Measurements from ENCODE around the gene MYO5B.
A peak's percentile ranks its signal among the peaks of the same experiment; 100 is the strongest.

The MYO5B gene

GRCh38 chr18:49878567-49879270 lies 316.2 kb downstream of the MYO5B start:
- DNase-seq (ENCODE audit: low spot score) = no peak

GRCh38 chr18:49878015-49878414 lies 316.9 kb downstream of the MYO5B start:
- DNase-seq (ENCODE audit: low spot score) = no peak

DNA sequence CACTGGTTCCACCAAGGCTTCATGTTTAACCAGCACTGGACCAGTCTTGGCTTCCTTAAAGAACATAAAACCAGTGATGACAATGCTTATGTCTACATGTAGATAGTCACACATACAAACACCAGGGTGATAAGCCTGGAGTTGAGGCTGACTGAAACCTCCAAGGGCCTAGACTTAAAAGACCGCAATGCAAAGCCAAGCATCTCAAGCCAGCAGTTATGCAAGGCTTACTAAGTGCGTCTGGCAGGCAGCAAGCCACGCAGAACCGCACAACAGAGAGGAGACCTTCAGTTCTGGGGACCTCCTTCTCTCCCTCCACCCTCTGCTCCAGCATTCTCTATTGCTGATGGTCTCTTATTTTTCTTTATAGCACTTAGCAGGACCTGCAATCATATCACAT lies 318.4 kb downstream of the MYO5B start:
- no peak for DNase-seq (ENCODE audit: low spot score)

- no peak for DNase-seq (ENCODE audit: low spot score)
Measured at GRCh38 chr18:49875783-49876182, 319.2 kb downstream of the MYO5B start.

GRCh38 chr18:49875155-49875554 lies 319.8 kb downstream of the MYO5B start:
- DNase-seq (ENCODE audit: low spot score) = no peak

GRCh38 chr18:49874238-49874637 lies 320.7 kb downstream of the MYO5B start:
- no peak for DNase-seq (ENCODE audit: low spot score)

DNA sequence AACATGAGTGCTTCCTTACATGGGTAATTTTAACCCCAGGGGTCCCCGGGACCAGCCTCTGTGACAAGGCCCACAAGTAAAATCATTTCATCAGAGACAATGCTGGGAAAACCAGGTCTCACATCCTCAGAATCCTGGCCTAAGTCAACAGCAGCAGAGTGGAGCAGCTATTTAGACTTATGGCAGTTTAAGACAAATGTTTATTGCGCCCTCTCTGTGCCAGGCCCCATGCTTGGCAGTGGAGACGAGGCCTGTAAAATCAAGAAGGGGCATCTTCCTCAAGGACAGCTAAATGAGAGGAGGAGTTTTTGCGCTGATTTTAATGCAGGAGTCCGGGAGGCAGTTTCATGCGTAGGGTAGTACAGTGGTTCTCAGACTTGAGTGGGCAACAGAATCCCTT lies 325.6 kb downstream of the MYO5B start:
- DNase-seq (ENCODE audit: low spot score) = no peak

GRCh38 chr18:49866680-49867079 lies 328.3 kb downstream of the MYO5B start:
- DNase-seq (ENCODE audit: low spot score) = no peak

- no peak for DNase-seq (ENCODE audit: low spot score)
Measured at GRCh38 chr18:49865401-49865800, 329.5 kb downstream of the MYO5B start.

DNA sequence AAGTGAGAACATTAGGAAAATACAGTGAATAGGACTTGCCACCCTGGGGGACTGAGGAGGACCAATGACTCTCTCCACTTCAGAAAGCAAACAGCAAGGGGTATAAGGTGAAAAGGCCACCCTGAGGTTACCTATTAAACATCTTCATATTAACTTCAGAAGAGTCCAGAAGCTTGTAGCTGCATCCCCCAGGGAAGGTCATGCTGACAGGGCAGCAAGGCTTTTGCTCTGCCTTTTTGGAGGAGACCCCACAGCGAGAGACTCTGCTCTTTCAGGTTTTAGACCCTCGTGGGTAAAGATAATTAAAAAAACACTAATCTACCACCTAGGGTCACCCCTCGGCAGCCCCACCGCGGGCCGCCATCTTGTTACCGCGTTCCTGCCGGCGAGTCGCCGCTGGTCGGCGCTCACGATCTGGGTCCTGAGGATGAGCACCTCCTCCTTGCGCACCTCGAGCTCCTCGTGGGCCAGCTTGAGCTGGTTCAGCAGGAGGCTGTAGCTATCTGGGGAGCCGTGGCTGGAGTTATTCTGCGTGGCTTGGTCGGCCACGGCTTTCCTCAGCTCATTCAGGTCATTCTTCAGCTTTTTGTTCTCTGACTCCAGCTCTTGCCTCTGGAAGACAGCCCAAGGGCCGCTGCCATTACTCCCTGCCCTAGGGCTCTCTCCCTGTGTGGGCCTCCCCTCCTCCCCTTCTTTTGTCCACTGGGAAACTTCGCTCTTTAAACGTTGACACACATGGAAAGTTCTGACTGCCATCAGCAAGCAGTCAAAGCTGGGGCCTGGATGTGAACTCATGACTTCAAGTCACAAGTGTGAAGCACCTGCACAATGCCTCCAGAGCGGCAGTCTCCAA lies 331.0 kb downstream of the MYO5B start:
- no peak for DNase-seq (ENCODE audit: low spot score)

- no peak for DNase-seq (ENCODE audit: low spot score)
Measured at GRCh38 chr18:49862656-49863385, 332.1 kb downstream of the MYO5B start.

DNA sequence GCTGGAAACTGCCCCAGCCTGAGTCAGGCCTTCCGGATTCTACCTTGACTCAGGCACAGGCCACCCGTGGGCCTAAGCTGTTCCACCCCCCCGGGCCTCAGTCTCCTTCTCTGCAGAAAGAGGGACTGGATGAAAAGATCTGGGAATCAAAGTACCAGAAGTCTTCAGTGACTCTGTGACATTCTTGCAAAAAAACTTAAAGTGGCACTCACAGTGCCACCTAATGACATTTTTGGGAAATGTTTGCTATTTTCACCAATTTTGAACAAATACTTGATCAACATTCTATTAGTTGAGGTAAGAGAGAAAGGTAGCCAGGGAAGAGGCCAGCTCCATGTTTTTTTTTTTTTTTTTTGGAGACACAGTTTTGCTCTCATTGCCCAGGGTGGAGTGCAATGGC lies 333.3 kb downstream of the MYO5B start:
- peak; percentile 11 for DNase-seq (ENCODE audit: low spot score)

DNA sequence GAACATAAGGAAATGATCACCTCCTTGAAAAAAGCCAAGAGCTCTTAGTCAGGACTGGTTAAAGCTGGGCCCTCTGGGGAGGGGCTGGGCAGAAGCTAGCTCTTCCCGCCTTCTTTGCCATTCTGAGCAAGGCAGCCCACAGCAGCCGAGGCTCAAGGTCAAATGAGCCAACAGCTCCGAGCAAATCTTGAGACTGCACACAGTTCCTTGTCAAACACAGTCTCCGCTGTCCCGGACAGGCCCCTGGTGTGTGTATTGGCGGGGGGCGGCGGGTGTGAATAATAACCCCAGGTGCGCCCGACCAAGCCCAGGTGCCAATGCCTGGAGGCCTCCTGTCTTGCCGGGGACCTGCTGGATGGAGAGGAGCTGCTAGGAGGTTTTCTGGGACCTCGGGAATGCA lies 335.2 kb downstream of the MYO5B start:
- no peak for DNase-seq (ENCODE audit: low spot score)

DNA sequence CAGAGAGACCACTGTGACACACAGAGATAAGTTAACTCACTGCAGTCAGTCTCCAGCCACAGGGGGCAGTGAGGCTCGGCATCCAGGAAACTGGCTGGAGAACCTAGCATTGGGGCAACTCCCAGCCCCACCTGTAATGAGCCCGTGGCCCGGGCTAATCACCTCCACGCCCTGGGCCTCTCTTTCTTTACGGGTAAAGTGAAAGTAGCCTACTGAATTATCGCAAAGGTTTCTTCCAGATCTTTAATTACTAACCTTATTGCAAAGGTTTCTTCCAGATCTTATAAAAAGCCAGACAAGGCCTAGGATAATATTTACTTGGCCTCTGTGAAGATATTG lies 336.0 kb downstream of the MYO5B start:
- no peak for DNase-seq (ENCODE audit: low spot score)

GRCh38 chr18:49858309-49859020 lies 336.5 kb downstream of the MYO5B start:
- peak; percentile 82 for DNase-seq (ENCODE audit: low spot score)

DNA sequence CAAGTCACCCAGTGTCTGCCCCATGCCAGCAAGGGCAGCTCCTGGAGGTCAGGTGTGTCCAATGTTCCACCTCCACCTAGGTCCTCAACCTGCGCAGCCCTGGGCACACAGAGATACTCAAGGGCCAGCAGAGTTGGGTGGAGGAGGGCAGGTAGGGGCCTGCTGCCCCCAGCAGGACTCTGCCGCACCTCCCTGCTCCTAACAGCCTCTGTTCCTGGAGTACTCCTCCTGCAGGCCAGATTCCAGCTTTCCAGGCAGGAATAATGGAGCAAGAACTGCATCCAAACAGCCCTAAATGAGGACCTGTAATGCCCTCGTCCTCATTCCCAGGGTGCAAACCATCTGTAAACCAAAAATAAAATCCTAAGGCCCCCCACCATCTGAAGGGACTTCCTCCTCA lies 337.2 kb downstream of the MYO5B start:
- DNase-seq (ENCODE audit: low spot score) = no peak

DNA sequence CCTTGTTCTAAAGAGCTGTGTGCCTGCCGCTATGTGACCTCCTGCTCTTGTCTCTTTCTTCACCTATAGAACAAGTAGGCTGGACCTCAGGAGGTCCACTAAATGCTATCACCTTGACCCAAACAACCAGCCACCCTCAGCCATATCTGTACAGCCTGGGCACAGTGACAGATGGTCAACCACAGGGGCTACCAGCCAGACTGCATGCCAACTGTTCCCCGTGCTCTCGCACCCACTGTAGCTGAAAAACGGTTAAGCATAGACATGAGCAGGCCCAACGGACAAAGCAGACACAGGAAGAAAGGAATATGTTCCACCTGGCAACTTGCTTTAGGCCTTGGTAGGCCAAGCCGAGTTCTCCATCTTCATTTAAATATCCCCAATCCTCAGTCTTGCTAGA lies 338.5 kb downstream of the MYO5B start:
- DNase-seq (ENCODE audit: low spot score) = no peak

DNA sequence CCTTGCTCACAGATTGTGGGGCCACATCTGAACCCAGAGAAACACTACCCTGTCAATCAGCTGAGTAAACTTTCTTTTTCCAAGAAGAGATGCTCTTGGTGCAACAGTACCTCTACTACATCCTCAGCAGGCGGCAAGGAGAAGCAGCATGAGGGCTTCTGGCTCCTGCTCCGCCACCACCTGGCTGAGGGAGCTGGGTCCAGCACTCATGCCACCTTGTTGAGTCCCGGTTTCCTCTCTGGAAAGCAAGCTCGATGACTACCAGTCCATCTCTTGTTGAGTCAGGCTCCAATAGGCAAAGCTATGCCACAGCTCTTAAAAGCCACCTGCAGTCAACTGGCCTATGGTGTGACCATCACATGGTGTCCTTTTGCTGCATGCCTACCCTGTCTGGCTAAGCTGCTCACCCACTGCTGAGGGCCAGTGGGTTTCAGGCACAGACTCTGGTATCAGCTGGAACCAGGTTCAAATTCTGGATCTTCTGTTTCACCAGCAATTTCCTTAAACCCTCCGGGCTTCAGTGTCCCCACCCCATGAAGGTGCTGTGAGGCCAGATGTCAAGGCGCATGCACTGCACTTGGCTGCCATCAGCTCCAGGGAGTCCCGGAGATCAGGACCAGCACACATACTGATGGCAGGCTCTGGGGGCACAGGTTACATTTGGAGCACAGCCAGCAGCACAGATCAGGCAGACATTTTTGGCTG lies 339.1 kb downstream of the MYO5B start:
- no peak for DNase-seq (ENCODE audit: low spot score)

- DNase-seq (ENCODE audit: low spot score) = no peak
Measured at GRCh38 chr18:49854681-49855080, 340.3 kb downstream of the MYO5B start.

DNA sequence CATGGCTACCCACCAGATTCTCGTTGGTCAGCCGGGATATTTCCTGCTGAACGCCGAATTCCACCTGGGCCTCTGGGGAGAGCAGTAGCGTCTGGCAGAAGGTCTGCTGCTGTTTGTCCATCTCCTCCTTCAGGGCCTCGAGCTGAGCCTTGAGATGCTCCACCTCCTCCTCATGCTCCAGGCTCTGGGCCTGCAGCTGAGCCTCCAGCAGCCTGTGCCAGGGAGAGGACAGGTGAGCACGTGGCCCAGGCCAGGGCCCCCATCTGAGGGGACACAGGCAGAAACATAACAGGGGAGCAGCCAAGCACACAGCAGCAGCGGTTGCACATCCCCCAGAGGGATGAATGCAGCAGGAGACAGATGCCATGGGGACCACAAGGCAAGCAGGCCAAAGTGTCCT lies 341.5 kb downstream of the MYO5B start:
- DNase-seq (ENCODE audit: low spot score) = no peak

GRCh38 chr18:49853011-49853410 lies 341.9 kb downstream of the MYO5B start:
- DNase-seq (ENCODE audit: low spot score) = no peak

GRCh38 chr18:49851624-49852023 lies 343.3 kb downstream of the MYO5B start:
- no peak for DNase-seq (ENCODE audit: low spot score)
